HEK293T (cell line): ENCODE measurements around the gene CD276.

Source experiments
- CTCF ChIA-PET: fragments of 350-600 bp; formaldehyde crosslinking; extraction: SDS; loops from one replicate; lab custom pipeline; 2021; ENCODE audit warnings: antibody characterized with exemption, inconsistent platforms; lab: Yijun Ruan, JAX
- POLR2A ChIA-PET: fragments of 350-600 bp; formaldehyde crosslinking; extraction: SDS; loops from one replicate; lab custom pipeline; 2020; ENCODE audit warnings: antibody characterized with exemption, inconsistent platforms; lab: Yijun Ruan, JAX
- DNase-seq: peaks from one replicate; pipeline ENCODE4 v3.0.0; 2012; ENCODE audit warnings: mixed read lengths; ENCODE audit errors: extremely low spot score
- ARNT ChIP-seq: fragments of 450-650 bp; IDR thresholded peaks from 2 replicates; pipeline ENCODE4 v1.6.1; 2017; ENCODE audit warnings: mild to moderate bottlenecking
- BHLHE40 ChIP-seq: fragments of 450-650 bp; IDR thresholded peaks from 2 replicates; pipeline ENCODE4 v1.6.1; 2016; ENCODE audit warnings: mild to moderate bottlenecking, moderate library complexity, borderline replicate concordance
- CTBP1 ChIP-seq: fragments of 450-650 bp; IDR thresholded peaks from 2 replicates; pipeline ENCODE4 v1.6.1; 2016; ENCODE audit warnings: borderline replicate concordance
- ELF4 ChIP-seq: fragments of 450-650 bp; IDR thresholded peaks from 2 replicates; pipeline ENCODE4 v1.6.1; 2017; ENCODE audit warnings: antibody characterized with exemption
- FOXA1 ChIP-seq: fragments of 450-650 bp; IDR thresholded peaks from 2 replicates; pipeline ENCODE4 v1.6.1; 2016; ENCODE audit warnings: mild to moderate bottlenecking
- FOXK2 ChIP-seq: fragments of 450-650 bp; IDR thresholded peaks from 2 replicates; pipeline ENCODE4 v1.6.1; 2016; ENCODE audit warnings: mild to moderate bottlenecking
- FOXM1 ChIP-seq: fragments of 450-650 bp; IDR thresholded peaks from 2 replicates; pipeline ENCODE4 v1.6.1; 2017; ENCODE audit warnings: mild to moderate bottlenecking, borderline replicate concordance
- HDGF ChIP-seq: fragments of 450-650 bp; IDR thresholded peaks from 2 replicates; pipeline ENCODE4 v1.6.1; 2017; ENCODE audit warnings: antibody characterized with exemption, borderline replicate concordance
- L3MBTL2 ChIP-seq: fragments of 450-650 bp; conservative IDR thresholded peaks from 2 replicates; pipeline ENCODE4 v1.6.1; 2016; ENCODE audit warnings: mild to moderate bottlenecking
- LEF1 ChIP-seq: fragments of 450-650 bp; IDR thresholded peaks from 2 replicates; pipeline ENCODE4 v1.6.1; 2017; ENCODE audit warnings: mild to moderate bottlenecking, borderline replicate concordance
- NFRKB ChIP-seq: fragments of 450-650 bp; IDR thresholded peaks from 2 replicates; pipeline ENCODE4 v1.6.1; 2016; ENCODE audit warnings: mild to moderate bottlenecking, moderate library complexity
- SP1 ChIP-seq: fragments of 450-650 bp; IDR thresholded peaks from 2 replicates; pipeline ENCODE4 v1.6.1; 2017
- SUZ12 ChIP-seq: fragments of 450-650 bp; IDR thresholded peaks from 2 replicates; pipeline ENCODE4 v1.6.1; 2016; ENCODE audit warnings: mild to moderate bottlenecking
- TARDBP ChIP-seq: fragments of 450-650 bp; IDR thresholded peaks from 2 replicates; pipeline ENCODE4 v1.6.1; 2016
- ZNF384 ChIP-seq: fragments of 450-650 bp; IDR thresholded peaks from 2 replicates; pipeline ENCODE4 v1.6.1; 2016
- TF ChIP-seq, protein P1 (sequence below): fragments of 450-650 bp; IDR thresholded peaks from 2 replicates; pipeline ENCODE4 v1.6.1; 2016

Gene CD276

DNA sequence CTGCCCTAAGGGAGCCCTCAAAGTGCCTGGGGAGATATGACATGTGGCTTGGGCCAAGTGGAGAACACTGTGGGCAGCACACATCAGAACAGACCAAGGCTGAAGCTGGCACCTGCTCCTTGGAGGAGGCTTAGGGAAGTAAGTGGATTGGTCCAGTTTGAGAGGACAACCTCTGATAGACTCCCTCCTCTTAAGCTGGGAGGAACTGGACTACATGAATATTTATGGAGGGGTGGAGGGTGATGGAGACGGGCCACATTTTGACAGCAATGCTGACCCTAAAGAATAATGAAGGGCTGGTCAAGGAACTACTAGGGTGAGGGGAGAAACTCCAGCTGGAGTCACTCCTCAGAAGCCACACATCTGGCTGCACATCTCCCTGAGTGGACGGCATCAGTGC, 6.5 kb upstream of the CD276 start:
- CTCF ChIA-PET: interaction anchor here (0.5 to 2.4 kb wide), 14 partner anchors 9 to 215 kb away, joined by 3 to 18 read pairs (median 6); no protein-coding TSS in a partner anchor
- POLR2A ChIA-PET: interaction anchor here (1.3 kb wide), 1 partner anchor 9 kb away, joined by 5 read pairs; no protein-coding TSS in a partner anchor
- DNase-seq: no peak
- TF ChIP-seq CTBP1: no peak
- TF ChIP-seq NFRKB: no peak
- no peak for TF ChIP-seq BHLHE40
- TF ChIP-seq HDGF: no peak
- TF ChIP-seq SUZ12: no peak
- no peak for TF ChIP-seq L3MBTL2
- TF ChIP-seq, protein P1, sequence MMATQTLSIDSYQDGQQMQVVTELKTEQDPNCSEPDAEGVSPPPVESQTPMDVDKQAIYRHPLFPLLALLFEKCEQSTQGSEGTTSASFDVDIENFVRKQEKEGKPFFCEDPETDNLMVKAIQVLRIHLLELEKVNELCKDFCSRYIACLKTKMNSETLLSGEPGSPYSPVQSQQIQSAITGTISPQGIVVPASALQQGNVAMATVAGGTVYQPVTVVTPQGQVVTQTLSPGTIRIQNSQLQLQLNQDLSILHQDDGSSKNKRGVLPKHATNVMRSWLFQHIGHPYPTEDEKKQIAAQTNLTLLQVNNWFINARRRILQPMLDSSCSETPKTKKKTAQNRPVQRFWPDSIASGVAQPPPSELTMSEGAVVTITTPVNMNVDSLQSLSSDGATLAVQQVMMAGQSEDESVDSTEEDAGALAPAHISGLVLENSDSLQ: no peak
- TF ChIP-seq SP1: no peak
- no peak for TF ChIP-seq ARNT
- TF ChIP-seq ZNF384: no peak
- no peak for TF ChIP-seq ELF4
- TF ChIP-seq FOXK2: no peak
- no peak for TF ChIP-seq FOXA1

DNA sequence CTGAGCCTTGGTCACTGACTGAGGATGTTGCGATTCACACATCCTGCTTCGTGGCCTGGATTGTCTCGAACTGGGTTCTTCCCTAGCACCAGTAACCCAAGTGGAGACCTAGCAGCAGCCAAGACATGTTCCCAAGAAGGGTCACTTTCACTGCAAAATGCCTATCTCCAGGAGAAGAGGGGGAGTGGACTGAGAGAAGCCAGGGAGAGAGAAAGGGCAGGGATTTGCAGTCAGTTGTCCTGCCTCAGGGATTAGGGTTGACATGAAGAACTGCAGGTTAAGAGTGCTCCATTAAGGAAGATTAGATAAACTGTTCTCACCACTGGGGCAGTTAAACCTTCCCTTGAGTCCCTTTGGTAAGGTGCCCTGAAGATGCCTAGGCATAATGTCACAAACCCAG, 5.7 kb upstream of the CD276 start:
- CTCF ChIA-PET: interaction anchor here (1.1 to 2.4 kb wide), 7 partner anchors 8 to 42 kb away, joined by 3 to 18 read pairs (median 7); no protein-coding TSS in a partner anchor
- DNase-seq: no peak
- TF ChIP-seq ZNF384 (no peak), ARNT (no peak), BHLHE40 (no peak), FOXM1 (no peak), SUZ12 (no peak), TARDBP (no peak), LEF1 (no peak), HDGF (no peak), SP1 (no peak), NFRKB (no peak), CTBP1 (no peak), FOXK2 (no peak), FOXA1 (no peak), L3MBTL2 (no peak)
- TF ChIP-seq, protein P1: no peak
- POLR2A ChIA-PET: no interaction called here

DNA sequence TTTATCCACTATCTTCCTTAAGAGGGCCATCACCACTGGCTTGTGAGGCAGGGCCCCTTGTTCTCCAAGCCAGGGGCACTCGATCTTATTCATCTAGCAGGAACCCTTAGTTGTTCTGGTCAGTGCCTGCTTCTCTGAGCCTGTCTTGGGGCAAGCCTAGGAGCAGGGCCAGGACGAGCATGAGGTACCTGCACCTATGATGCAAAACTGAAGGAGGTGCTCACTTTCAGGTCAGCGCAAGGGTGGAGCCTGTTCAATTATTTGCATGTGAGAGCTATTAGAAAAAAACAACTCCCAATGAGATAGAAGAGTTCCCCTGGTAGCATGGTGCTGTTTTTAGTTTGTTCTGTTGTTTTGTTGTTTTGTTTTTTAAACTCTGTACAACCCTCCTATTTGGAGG, 5.0 kb upstream of the CD276 start:
- CTCF ChIA-PET: interaction anchor here (0.9 to 2.2 kb wide), 2 partner anchors 21 to 43 kb away, joined by 4 to 7 read pairs; no protein-coding TSS in a partner anchor
- TF ChIP-seq SP1: no peak
- no peak for TF ChIP-seq LEF1
- TF ChIP-seq, protein P1: no peak
- TF ChIP-seq BHLHE40: no peak
- no peak for TF ChIP-seq ARNT
- no peak for TF ChIP-seq ZNF384
- TF ChIP-seq NFRKB: no peak
- no peak for TF ChIP-seq FOXA1
- no peak for TF ChIP-seq HDGF
- no peak for TF ChIP-seq SUZ12
- TF ChIP-seq L3MBTL2: no peak
- TF ChIP-seq ELF4: no peak
- TF ChIP-seq FOXM1: no peak
- no peak for TF ChIP-seq TARDBP
- TF ChIP-seq FOXK2: no peak
- no peak for TF ChIP-seq CTBP1
- no peak for DNase-seq
- POLR2A ChIA-PET: no interaction called here

- ChIA-PET CTCF (no interaction called here), POLR2A (no interaction called here)
- no peak for DNase-seq
- TF ChIP-seq LEF1 (no peak), FOXK2 (no peak), ZNF384 (no peak), SP1 (no peak)
Measured at GRCh38 chr15:73679964-73680363, 4.2 kb upstream of the CD276 start.

DNA sequence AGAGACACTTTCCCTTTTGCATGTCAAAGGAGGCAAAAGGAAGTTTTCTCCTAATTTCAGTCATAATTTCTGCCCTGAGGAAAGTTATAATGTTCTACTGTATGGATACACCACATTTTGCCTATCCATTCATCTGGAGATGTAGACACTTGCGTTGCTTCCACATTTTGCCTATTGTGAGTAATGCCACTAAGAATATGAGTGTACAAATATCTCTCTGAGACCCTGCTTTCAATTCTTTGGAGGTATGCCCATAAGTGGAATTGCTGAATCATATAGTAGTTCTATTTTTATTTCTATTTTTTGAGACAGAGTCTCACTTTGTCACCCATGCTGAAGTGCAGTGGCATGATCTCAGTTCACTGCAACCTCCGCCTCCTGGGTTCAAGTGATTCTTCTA, 3.6 kb upstream of the CD276 start:
- ChIA-PET POLR2A (interaction anchor here (1.2 kb wide), 1 partner anchor 47 kb away, joined by 5 read pairs; the partner anchor contains the start of gene NPTN), CTCF (no interaction called here)
- no peak for DNase-seq
- no peak for TF ChIP-seq CTBP1
- TF ChIP-seq, protein P1: no peak
- no peak for TF ChIP-seq ELF4
- TF ChIP-seq FOXA1: no peak
- no peak for TF ChIP-seq ARNT

DNA sequence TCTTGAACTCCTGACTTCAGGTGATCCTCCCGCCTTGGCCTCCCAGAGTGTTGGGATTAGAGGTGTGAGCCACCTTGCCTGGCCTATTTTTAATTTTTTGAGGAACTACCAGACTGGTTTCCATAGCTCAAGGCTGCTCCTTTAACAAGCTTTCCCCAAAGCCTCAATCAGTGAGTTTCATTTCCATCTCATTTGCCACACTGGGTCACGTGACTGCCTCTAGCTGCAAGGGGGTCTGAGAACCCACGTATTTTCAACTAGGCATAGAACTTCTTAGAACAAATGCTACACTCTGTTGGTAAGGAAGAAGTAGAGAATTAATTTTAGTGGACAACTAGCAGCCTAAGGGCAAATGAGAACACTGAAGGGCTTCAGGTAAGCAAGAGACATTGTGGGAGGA, 3.1 kb upstream of the CD276 start:
- CTCF ChIA-PET: interaction anchor here (0.6 kb wide), 1 partner anchor 49 kb away, joined by 3 read pairs; no protein-coding TSS in a partner anchor

More for the DNA sequence above, 3.1 kb upstream of the CD276 start:
- DNase-seq: no peak
- POLR2A ChIA-PET: interaction anchor here (1.2 kb wide), 1 partner anchor 47 kb away, joined by 5 read pairs; the partner anchor contains the start of gene NPTN
- TF ChIP-seq ZNF384 (no peak), BHLHE40 (no peak), LEF1 (no peak), SUZ12 (no peak), L3MBTL2 (no peak), ELF4 (no peak)
